Breast epithelium (tissue), 3 donors: ENCODE measurements around the gene SYVN1.

Source experiments
- POLR2AphosphoS5 ChIP-seq, 3 donors: sonication (generic); formaldehyde crosslinking; IDR thresholded peaks; one replicate each; pipeline ENCODE4 v1.6.1; 2017; ENCODE audit warnings: antibody characterized with exemption in 3 of 3
- TF ChIP-seq, protein P1 (sequence below), 3 donors: fragments of 450-650 bp; IDR thresholded peaks; one replicate each; pipeline ENCODE4 v1.5.1; 2016 to 2017; ENCODE audit warnings: antibody characterized with exemption in 3 of 3, mild to moderate bottlenecking in 3 of 3, moderate library complexity in 3 of 3

DNA sequence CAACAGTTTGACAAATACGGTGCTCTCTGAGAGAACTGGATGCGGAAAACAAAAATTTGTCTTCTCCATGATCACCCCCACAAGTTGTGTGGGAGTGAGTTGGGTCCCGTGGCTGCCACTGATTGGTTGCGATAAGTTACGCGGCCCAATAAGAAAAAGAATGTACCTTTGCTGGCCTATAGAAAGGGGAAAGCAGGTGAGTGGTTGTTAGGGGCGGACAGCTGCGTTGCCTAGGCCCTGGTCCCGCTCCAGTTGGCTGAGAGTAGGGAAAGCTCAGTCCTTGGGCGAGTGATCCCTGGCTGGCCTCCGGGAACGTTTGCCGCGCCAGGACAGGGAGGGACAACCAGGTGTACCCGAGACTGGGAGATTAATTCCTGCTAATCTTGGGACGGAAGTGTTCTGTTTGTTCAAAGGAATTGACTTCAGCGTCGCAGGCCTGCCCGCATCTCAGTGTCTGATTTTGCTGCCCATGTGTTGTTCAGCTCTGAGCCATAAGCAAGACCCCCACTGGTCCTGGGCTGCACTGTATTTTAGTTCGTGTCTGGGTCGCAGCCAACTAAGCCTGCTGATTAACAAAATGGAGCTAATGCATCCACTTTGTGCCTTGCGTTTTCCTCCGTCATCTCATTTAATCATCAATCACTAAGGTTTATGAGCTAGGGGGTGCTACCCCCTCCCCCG lies 773 bp upstream of the SYVN1 start:
- TF ChIP-seq, protein P1, sequence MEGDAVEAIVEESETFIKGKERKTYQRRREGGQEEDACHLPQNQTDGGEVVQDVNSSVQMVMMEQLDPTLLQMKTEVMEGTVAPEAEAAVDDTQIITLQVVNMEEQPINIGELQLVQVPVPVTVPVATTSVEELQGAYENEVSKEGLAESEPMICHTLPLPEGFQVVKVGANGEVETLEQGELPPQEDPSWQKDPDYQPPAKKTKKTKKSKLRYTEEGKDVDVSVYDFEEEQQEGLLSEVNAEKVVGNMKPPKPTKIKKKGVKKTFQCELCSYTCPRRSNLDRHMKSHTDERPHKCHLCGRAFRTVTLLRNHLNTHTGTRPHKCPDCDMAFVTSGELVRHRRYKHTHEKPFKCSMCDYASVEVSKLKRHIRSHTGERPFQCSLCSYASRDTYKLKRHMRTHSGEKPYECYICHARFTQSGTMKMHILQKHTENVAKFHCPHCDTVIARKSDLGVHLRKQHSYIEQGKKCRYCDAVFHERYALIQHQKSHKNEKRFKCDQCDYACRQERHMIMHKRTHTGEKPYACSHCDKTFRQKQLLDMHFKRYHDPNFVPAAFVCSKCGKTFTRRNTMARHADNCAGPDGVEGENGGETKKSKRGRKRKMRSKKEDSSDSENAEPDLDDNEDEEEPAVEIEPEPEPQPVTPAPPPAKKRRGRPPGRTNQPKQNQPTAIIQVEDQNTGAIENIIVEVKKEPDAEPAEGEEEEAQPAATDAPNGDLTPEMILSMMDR (IDR thresholded peaks at IDR 0.05) = no peak
- peak in 1 of 3 donors; percentile 46 for TF ChIP-seq POLR2AphosphoS5 (IDR thresholded peaks at IDR 0.05)
